ENCODE results near the gene FANCC. TPM values are rescaled to one million over a fixed set of nuclear protein-coding genes. Genes with fewer than 3 reads are reported as not detected.

The FANCC gene
- total RNA-seq, 1 experiment from 2014 or later: 14.0 TPM

GRCh38 chr9:95108777-95109176 is 208.7 kb downstream of the FANCC start:
- DNase-seq: no peak
- no peak overlapping the region for H3K27ac ChIP-seq (ENCODE audit: low read length)
- H4K20me1 ChIP-seq (ENCODE audit: insufficient read depth, low read depth, low read length): no peaks in the 10 kb centered on the region
- H3K9me2 ChIP-seq (replicated peaks; ENCODE audit: insufficient read depth, low read length): no peaks in the 10 kb centered on the region
- no peaks in the 10 kb centered on the region for H3K9me3 ChIP-seq (ENCODE audit: low read length)
- H3K4me1 ChIP-seq (ENCODE audit: low read length): no peaks in the 10 kb centered on the region
- H3K27me3 ChIP-seq (ENCODE audit: low read length): no peaks in the 10 kb centered on the region
- no peak overlapping the region for H3K9ac ChIP-seq (ENCODE audit: low read length)
- H3K36me3 ChIP-seq (ENCODE audit: insufficient read depth, low read length): no peaks in the 10 kb centered on the region
- H2AFZ ChIP-seq (ENCODE audit: low read length): no peak overlapping the region
- H3K4me3 ChIP-seq (ENCODE audit: low read length): no peak overlapping the region
- H3K4me2 ChIP-seq (ENCODE audit: low read depth, low read length, poor library complexity, severe bottlenecking): no peak overlapping the region
- no peaks in the 10 kb centered on the region for H3K79me2 ChIP-seq (ENCODE audit: low read length)

GRCh38 chr9:95107976-95108375 is 209.5 kb downstream of the FANCC start:
- no peaks in the 10 kb centered on the region for H3K4me1 ChIP-seq (ENCODE audit: low read length)

GRCh38 chr9:95107001-95107749 is 210.3 kb downstream of the FANCC start:
- H4K20me1 ChIP-seq (ENCODE audit: insufficient read depth, low read depth, low read length): no peaks in the 10 kb centered on the region
- H2AFZ ChIP-seq (ENCODE audit: low read length): no peak overlapping the region
- no peaks in the 10 kb centered on the region for H3K4me1 ChIP-seq (ENCODE audit: low read length)
- H3K36me3 ChIP-seq (ENCODE audit: insufficient read depth, low read length): no peaks in the 10 kb centered on the region
- no peaks in the 10 kb centered on the region for H3K9me3 ChIP-seq (ENCODE audit: low read length)
- H3K4me2 ChIP-seq (ENCODE audit: low read depth, low read length, poor library complexity, severe bottlenecking): no peak overlapping the region
- H3K79me2 ChIP-seq (ENCODE audit: low read length): no peaks in the 10 kb centered on the region
- no peak overlapping the region for H3K4me3 ChIP-seq (ENCODE audit: low read length)
- no peak overlapping the region for H3K27ac ChIP-seq (ENCODE audit: low read length)
- H3K27me3 ChIP-seq (ENCODE audit: low read length): no peaks in the 10 kb centered on the region
- no peak for DNase-seq
- H3K9me2 ChIP-seq (replicated peaks; ENCODE audit: insufficient read depth, low read length): no peaks in the 10 kb centered on the region
- no peak overlapping the region for H3K9ac ChIP-seq (ENCODE audit: low read length)

More at GRCh38 chr9:95107976-95108375, 209.5 kb downstream of the FANCC start:
- H3K27me3 ChIP-seq (ENCODE audit: low read length): no peaks in the 10 kb centered on the region
- H3K4me3 ChIP-seq (ENCODE audit: low read length): no peak overlapping the region
- no peak for DNase-seq
- no peaks in the 10 kb centered on the region for H4K20me1 ChIP-seq (ENCODE audit: insufficient read depth, low read depth, low read length)
- H2AFZ ChIP-seq (ENCODE audit: low read length): no peak overlapping the region
- H3K9me3 ChIP-seq (ENCODE audit: low read length): no peaks in the 10 kb centered on the region
- H3K9me2 ChIP-seq (replicated peaks; ENCODE audit: insufficient read depth, low read length): no peaks in the 10 kb centered on the region
- H3K36me3 ChIP-seq (ENCODE audit: insufficient read depth, low read length): no peaks in the 10 kb centered on the region
- H3K27ac ChIP-seq (ENCODE audit: low read length): no peak overlapping the region
- no peaks in the 10 kb centered on the region for H3K79me2 ChIP-seq (ENCODE audit: low read length)
- no peak overlapping the region for H3K4me2 ChIP-seq (ENCODE audit: low read depth, low read length, poor library complexity, severe bottlenecking)
- no peak overlapping the region for H3K9ac ChIP-seq (ENCODE audit: low read length)

GRCh38 chr9:95105519-95106287 is 211.8 kb downstream of the FANCC start:
- no peak overlapping the region for H2AFZ ChIP-seq (ENCODE audit: low read length)
- no peaks in the 10 kb centered on the region for H3K79me2 ChIP-seq (ENCODE audit: low read length)
- H3K9me3 ChIP-seq (ENCODE audit: low read length): no peaks in the 10 kb centered on the region
- no peaks in the 10 kb centered on the region for H4K20me1 ChIP-seq (ENCODE audit: insufficient read depth, low read depth, low read length)
- H3K9ac ChIP-seq (ENCODE audit: low read length): no peak overlapping the region
- no peak overlapping the region for H3K4me3 ChIP-seq (ENCODE audit: low read length)
- no peak overlapping the region for H3K4me2 ChIP-seq (ENCODE audit: low read depth, low read length, poor library complexity, severe bottlenecking)
- DNase-seq: no peak
- H3K4me1 ChIP-seq (ENCODE audit: low read length): no peaks in the 10 kb centered on the region
- H3K27ac ChIP-seq (ENCODE audit: low read length): no peak overlapping the region
- H3K36me3 ChIP-seq (ENCODE audit: insufficient read depth, low read length): no peaks in the 10 kb centered on the region
- H3K27me3 ChIP-seq (ENCODE audit: low read length): no peaks in the 10 kb centered on the region
- no peaks in the 10 kb centered on the region for H3K9me2 ChIP-seq (replicated peaks; ENCODE audit: insufficient read depth, low read length)

- H4K20me1 ChIP-seq (ENCODE audit: insufficient read depth, low read depth, low read length): no peaks in the 10 kb centered on the region
- no peak for DNase-seq
- no peak overlapping the region for H2AFZ ChIP-seq (ENCODE audit: low read length)
- H3K4me3 ChIP-seq (ENCODE audit: low read length): no peak overlapping the region
- no peak overlapping the region for H3K4me2 ChIP-seq (ENCODE audit: low read depth, low read length, poor library complexity, severe bottlenecking)
- H3K9me3 ChIP-seq (ENCODE audit: low read length): no peaks in the 10 kb centered on the region
- no peaks in the 10 kb centered on the region for H3K79me2 ChIP-seq (ENCODE audit: low read length)
- H3K9ac ChIP-seq (ENCODE audit: low read length): no peak overlapping the region
- no peak overlapping the region for H3K27ac ChIP-seq (ENCODE audit: low read length)
- H3K36me3 ChIP-seq (ENCODE audit: insufficient read depth, low read length): no peaks in the 10 kb centered on the region
- H3K4me1 ChIP-seq (ENCODE audit: low read length): no peaks in the 10 kb centered on the region
- no peaks in the 10 kb centered on the region for H3K27me3 ChIP-seq (ENCODE audit: low read length)
- H3K9me2 ChIP-seq (replicated peaks; ENCODE audit: insufficient read depth, low read length): no peaks in the 10 kb centered on the region
Measured at GRCh38 chr9:95104980-95105379, 212.5 kb downstream of the FANCC start.

GRCh38 chr9:95104581-95104960 is 212.9 kb downstream of the FANCC start:
- H3K4me2 ChIP-seq (ENCODE audit: low read depth, low read length, poor library complexity, severe bottlenecking): no peak overlapping the region
- no peaks in the 10 kb centered on the region for H3K36me3 ChIP-seq (ENCODE audit: insufficient read depth, low read length)
- no peak overlapping the region for H3K9ac ChIP-seq (ENCODE audit: low read length)
- H2AFZ ChIP-seq (ENCODE audit: low read length): no peak overlapping the region
- no peak overlapping the region for H3K4me3 ChIP-seq (ENCODE audit: low read length)
- H3K27me3 ChIP-seq (ENCODE audit: low read length): no peaks in the 10 kb centered on the region
- no peak for DNase-seq
- no peak overlapping the region for H3K27ac ChIP-seq (ENCODE audit: low read length)
- H3K4me1 ChIP-seq (ENCODE audit: low read length): no peaks in the 10 kb centered on the region
- H3K9me3 ChIP-seq (ENCODE audit: low read length): no peaks in the 10 kb centered on the region
- H3K79me2 ChIP-seq (ENCODE audit: low read length): no peaks in the 10 kb centered on the region
- H4K20me1 ChIP-seq (ENCODE audit: insufficient read depth, low read depth, low read length): no peaks in the 10 kb centered on the region
- no peaks in the 10 kb centered on the region for H3K9me2 ChIP-seq (replicated peaks; ENCODE audit: insufficient read depth, low read length)

GRCh38 chr9:95103871-95104580 is 213.5 kb downstream of the FANCC start:
- Histone ChIP-seq H3K4me1 (ENCODE audit: low read length) (no peaks in the 10 kb centered on the region), H3K9me2 (replicated peaks; ENCODE audit: insufficient read depth, low read length) (no peaks in the 10 kb centered on the region), H2AFZ (ENCODE audit: low read length) (no peak overlapping the region)

GRCh38 chr9:95103281-95103771 is 214.2 kb downstream of the FANCC start:
- H3K9me2 ChIP-seq (replicated peaks; ENCODE audit: insufficient read depth, low read length): no peaks in the 10 kb centered on the region

More at GRCh38 chr9:95103871-95104580, 213.5 kb downstream of the FANCC start:
- Histone ChIP-seq H3K36me3 (ENCODE audit: insufficient read depth, low read length) (no peaks in the 10 kb centered on the region), H3K79me2 (ENCODE audit: low read length) (no peaks in the 10 kb centered on the region), H3K27ac (ENCODE audit: low read length) (no peak overlapping the region), H4K20me1 (ENCODE audit: insufficient read depth, low read depth, low read length) (no peaks in the 10 kb centered on the region), H3K9ac (ENCODE audit: low read length) (no peak overlapping the region), H3K4me2 (ENCODE audit: low read depth, low read length, poor library complexity, severe bottlenecking) (no peak overlapping the region), H3K27me3 (ENCODE audit: low read length) (no peaks in the 10 kb centered on the region), H3K4me3 (ENCODE audit: low read length) (no peak overlapping the region), H3K9me3 (ENCODE audit: low read length) (no peaks in the 10 kb centered on the region)
- no peak for DNase-seq

More at GRCh38 chr9:95103281-95103771, 214.2 kb downstream of the FANCC start:
- H3K27ac ChIP-seq (ENCODE audit: low read length): no peak overlapping the region
- no peaks in the 10 kb centered on the region for H3K4me1 ChIP-seq (ENCODE audit: low read length)
- no peak overlapping the region for H3K4me2 ChIP-seq (ENCODE audit: low read depth, low read length, poor library complexity, severe bottlenecking)
- no peaks in the 10 kb centered on the region for H3K27me3 ChIP-seq (ENCODE audit: low read length)
- no peak for DNase-seq
- H3K79me2 ChIP-seq (ENCODE audit: low read length): no peaks in the 10 kb centered on the region
- H3K9me3 ChIP-seq (ENCODE audit: low read length): no peaks in the 10 kb centered on the region
- no peak overlapping the region for H2AFZ ChIP-seq (ENCODE audit: low read length)
- H3K9ac ChIP-seq (ENCODE audit: low read length): no peak overlapping the region
- H3K36me3 ChIP-seq (ENCODE audit: insufficient read depth, low read length): no peaks in the 10 kb centered on the region
- H4K20me1 ChIP-seq (ENCODE audit: insufficient read depth, low read depth, low read length): no peaks in the 10 kb centered on the region
- no peak overlapping the region for H3K4me3 ChIP-seq (ENCODE audit: low read length)

Data from Karpas-422 (cell line).